WERI-Rb-1 (cell line): ENCODE data around the gene TPRA1.

ENCODE experiments used
- DNase-seq: peaks from one replicate; pipeline ENCODE4 v3.0.0-alpha.2; 2020
- H3K27ac ChIP-seq: fragments of 250-450 bp; sonication (Bioruptor Pico); 2 replicates; pipeline ENCODE4 v1.5.1; 2020; ENCODE audit warnings: mild to moderate bottlenecking, moderate library complexity
- H3K27me3 ChIP-seq: fragments of 250-450 bp; sonication (Bioruptor Pico); 2 replicates; pipeline ENCODE4 v1.5.1; 2021; ENCODE audit warnings: mild to moderate bottlenecking, low read depth, moderate library complexity; ENCODE audit not compliant: insufficient read depth, severe bottlenecking
- H3K36me3 ChIP-seq: fragments of 250-450 bp; sonication (Bioruptor Pico); 2 replicates; pipeline ENCODE4 v1.5.1; 2020; ENCODE audit warnings: mild to moderate bottlenecking, moderate library complexity
- H3K4me3 ChIP-seq: 2 replicates; pipeline ENCODE4 v1.5.1; 2011; ENCODE audit warnings: low read depth, mild to moderate bottlenecking, control low read depth, low read length
- H3K9me3 ChIP-seq: fragments of 250-450 bp; sonication (Bioruptor Pico); 2 replicates; pipeline ENCODE4 v1.5.1; 2021; ENCODE audit warnings: mild to moderate bottlenecking, moderate library complexity; ENCODE audit not compliant: severe bottlenecking
- TF ChIP-seq, protein P1 (sequence below): IDR thresholded peaks from 2 replicates; pipeline ENCODE4 v1.5.1; 2011; ENCODE audit warnings: low read depth, mild to moderate bottlenecking, control low read depth, inconsistent platforms, low read length

TPRA1 gene

GRCh38 chr3:127598841-127599570 lies 8.5 kb upstream of the TPRA1 start:
- no peaks in the 10 kb centered on the region for H3K27me3 ChIP-seq
- H3K4me3 ChIP-seq: peak overlapping the region; percentile 91
- H3K27ac ChIP-seq: peak overlapping the region; percentile 99
- TF ChIP-seq, protein P1, sequence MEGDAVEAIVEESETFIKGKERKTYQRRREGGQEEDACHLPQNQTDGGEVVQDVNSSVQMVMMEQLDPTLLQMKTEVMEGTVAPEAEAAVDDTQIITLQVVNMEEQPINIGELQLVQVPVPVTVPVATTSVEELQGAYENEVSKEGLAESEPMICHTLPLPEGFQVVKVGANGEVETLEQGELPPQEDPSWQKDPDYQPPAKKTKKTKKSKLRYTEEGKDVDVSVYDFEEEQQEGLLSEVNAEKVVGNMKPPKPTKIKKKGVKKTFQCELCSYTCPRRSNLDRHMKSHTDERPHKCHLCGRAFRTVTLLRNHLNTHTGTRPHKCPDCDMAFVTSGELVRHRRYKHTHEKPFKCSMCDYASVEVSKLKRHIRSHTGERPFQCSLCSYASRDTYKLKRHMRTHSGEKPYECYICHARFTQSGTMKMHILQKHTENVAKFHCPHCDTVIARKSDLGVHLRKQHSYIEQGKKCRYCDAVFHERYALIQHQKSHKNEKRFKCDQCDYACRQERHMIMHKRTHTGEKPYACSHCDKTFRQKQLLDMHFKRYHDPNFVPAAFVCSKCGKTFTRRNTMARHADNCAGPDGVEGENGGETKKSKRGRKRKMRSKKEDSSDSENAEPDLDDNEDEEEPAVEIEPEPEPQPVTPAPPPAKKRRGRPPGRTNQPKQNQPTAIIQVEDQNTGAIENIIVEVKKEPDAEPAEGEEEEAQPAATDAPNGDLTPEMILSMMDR: no peak
- H3K9me3 ChIP-seq: no peaks in the 10 kb centered on the region
- no peak for DNase-seq
- H3K36me3 ChIP-seq: peaks cover 52% of the 10 kb centered on the region

- Histone ChIP-seq H3K27ac (peak overlapping the region; percentile 99), H3K9me3 (no peaks in the 10 kb centered on the region), H3K4me3 (peak overlapping the region; percentile 91), H3K27me3 (no peaks in the 10 kb centered on the region), H3K36me3 (peaks cover 35% of the 10 kb centered on the region)
- DNase-seq: peak; percentile 84
- TF ChIP-seq, protein P1: no peak
Measured at GRCh38 chr3:127597020-127597771, 6.7 kb upstream of the TPRA1 start.

GRCh38 chr3:127595303-127595702 lies 4.8 kb upstream of the TPRA1 start:
- TF ChIP-seq, protein P1: no peak
- Histone ChIP-seq H3K27me3 (no peaks in the 10 kb centered on the region), H3K27ac (no peak overlapping the region), H3K9me3 (no peaks in the 10 kb centered on the region), H3K4me3 (no peak overlapping the region), H3K36me3 (peaks cover 16% of the 10 kb centered on the region)
- DNase-seq: no peak

DNA sequence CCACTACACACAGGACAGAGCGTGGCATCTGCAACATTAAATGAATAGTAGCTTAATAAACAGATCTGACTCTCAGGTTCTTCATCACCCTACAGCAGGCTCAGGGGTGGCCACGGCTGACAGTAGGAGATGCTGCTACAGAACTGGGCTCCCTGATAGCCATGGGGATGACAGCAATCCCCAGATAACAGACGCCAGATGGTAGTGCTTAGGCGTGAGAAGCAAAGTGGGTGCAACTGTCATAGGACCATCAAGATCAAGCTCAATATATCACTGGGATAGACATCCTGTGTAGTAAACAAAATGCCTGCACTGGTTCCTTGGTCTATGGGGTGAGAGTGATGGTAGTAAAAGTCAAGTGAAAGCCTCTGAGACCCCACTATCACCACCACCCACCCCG lies 2.6 kb upstream of the TPRA1 start:
- Histone ChIP-seq H3K27me3 (no peaks in the 10 kb centered on the region), H3K36me3 (no peaks in the 10 kb centered on the region; the same call in 1 of the 2 replicates), H3K4me3 (no peak overlapping the region), H3K9me3 (no peaks in the 10 kb centered on the region), H3K27ac (no peak overlapping the region)
- DNase-seq: no peak
- TF ChIP-seq, protein P1: no peak

DNA sequence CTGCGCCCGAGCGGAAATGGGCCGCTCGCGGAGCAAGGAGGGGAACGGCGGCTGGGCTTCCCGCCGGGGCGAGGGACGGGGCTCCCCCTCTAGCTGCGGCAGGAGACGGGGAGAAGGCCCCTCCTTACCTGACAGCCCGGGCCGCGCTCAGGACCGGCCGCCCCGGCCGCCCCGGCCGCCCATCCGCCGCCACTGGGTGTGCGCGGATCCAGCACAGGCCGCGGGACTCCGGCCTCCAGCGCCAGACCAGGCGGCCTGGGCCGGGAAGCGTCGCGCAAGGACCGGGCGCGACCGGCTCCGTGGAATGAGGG lies 296 bp downstream of the TPRA1 start:
- H3K27ac ChIP-seq: peak overlapping the region; percentile 95
- TF ChIP-seq, protein P1: no peak
- no peak for DNase-seq
- peak overlapping the region; percentile 69 for H3K4me3 ChIP-seq
- H3K9me3 ChIP-seq: no peaks in the 10 kb centered on the region
- no peaks in the 10 kb centered on the region for H3K27me3 ChIP-seq
- H3K36me3 ChIP-seq: peaks cover 6% of the 10 kb centered on the region
